Fibroblast of lung (primary cell): Measurements from ENCODE around the gene ZNF76.

Experiments used
- CTCF ChIP-seq, 2 donors: IDR thresholded peaks in 1 of 2; conservative IDR thresholded peaks in 1 of 2; 1 replicate in 1 of 2; 2 replicates in 1 of 2; pipeline ENCODE4 v1.5.1; 2011 to 2012; ENCODE audit warnings: low read length in 2 of 2, control low read depth in 1 of 2, inconsistent platforms in 1 of 2, low read depth in 1 of 2, mild to moderate bottlenecking in 1 of 2
- EZH2 ChIP-seq: IDR thresholded peaks from 2 replicates; pipeline ENCODE4 v1.5.1; 2012; ENCODE audit warnings: low read length, control low read depth, mild to moderate bottlenecking; ENCODE audit errors: missing control alignments

DNA sequence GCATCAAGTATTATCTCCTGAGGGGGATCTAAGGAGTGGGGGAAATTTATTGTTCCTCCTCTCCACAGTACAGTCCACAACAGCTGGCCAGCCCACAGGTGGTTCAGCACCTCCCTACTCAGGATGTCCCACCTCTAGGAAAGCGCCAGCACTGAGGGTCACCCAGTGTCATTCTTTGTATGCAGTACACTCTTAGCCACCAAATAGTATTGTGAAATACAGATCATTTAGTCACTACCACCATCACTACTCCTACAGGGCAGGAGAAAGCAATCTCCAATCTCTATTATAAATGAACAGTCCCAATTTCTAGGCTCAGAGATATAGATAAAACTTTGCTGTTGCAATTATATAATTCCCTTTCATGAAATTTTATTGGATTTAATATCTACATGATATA is 6.3 kb upstream of the ZNF76 start:
- no peak for TF ChIP-seq CTCF (conservative IDR thresholded peaks at IDR 0.05 in 1 of 2, IDR thresholded peaks at IDR 0.05 in 1 of 2; ENCODE audit: low read depth in 1 of 2, low read length in 2 of 2)
- TF ChIP-seq EZH2: no peak
